Measurements from ENCODE around the gene IBA57. TPM values are rescaled to one million over a fixed set of nuclear protein-coding genes. Genes with fewer than 3 reads are reported as not detected.

Gene IBA57
- polyA plus RNA-seq, 1 of the 3 experiments (the other 2 are of a cell fraction): 1.8 TPM

DNA sequence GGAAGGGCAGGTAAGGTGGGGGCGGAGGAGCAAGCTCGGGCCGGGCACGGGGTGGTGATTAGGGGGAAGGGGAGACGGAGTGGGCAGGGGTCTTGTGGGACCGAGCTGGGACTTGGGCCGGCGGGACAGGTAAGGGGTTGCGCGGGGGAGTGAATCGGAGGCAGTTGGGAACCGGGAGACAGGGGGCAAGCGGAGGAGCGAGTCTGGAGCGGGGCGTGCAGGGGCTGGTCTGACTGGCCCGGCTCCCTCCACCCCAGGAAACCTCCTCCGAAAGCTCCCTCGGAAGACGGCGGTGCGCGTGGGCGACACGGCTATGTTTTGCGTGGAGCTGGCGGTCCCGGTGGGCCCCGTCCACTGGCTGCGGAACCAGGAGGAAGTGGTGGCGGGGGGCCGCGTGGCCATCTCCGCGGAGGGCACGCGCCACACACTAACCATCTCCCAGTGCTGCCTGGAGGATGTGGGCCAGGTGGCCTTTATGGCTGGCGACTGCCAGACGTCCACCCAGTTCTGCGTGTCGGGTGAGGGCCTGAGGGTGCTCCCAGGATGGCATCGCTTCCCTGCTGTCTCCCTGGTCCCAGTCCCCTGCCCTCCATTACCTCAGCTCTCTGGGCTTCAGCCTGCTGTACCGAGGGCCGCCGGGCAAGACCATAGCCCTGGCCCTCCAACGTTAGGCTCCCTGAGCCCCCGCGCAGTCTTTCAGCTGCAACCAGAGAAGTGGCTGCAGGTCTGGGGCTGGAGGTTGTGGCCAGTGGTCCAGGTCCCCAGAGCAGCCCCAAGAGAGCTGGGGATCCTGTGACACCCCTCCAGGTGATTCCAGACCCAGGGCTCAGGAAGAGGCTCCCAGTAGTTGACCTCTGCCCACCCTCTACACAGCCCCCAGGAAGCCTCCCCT, 48.6 kb downstream of the IBA57 start:
- ChIA-PET CTCF (interaction anchor here (0.6 to 1.7 kb wide), 13 partner anchors 11 to 250 kb away, joined by 3 to 6 read pairs (median 4); no protein-coding TSS in a partner anchor), POLR2A (interaction anchor here (1.1 kb wide), 1 partner anchor 49 kb away, joined by 6 read pairs; the partner anchor contains the start of gene IBA57)
- Histone ChIP-seq H3F3A (replicated peaks; ENCODE audit: insufficient read depth) (no peaks in the 10 kb centered on the region), H3K27me3 (ENCODE audit: insufficient read depth) (no peaks in the 10 kb centered on the region), H3K36me3 (replicated peaks in 1 of 2; ENCODE audit: control insufficient read depth in 1 of 2, insufficient read depth in 2 of 2, low read length in 1 of 2) (peaks cover 0 to 2% of the 10 kb centered on the region in 2 experiments), H3K79me2 (ENCODE audit: insufficient read depth) (no peaks in the 10 kb centered on the region), H3K4me2 (peak overlapping the region; percentile 47; the same call in 1 of the 2 replicates), H4K20me1 (ENCODE audit: insufficient read depth) (no peaks in the 10 kb centered on the region), H3K4me1 (ENCODE audit: control insufficient read depth in 1 of 2, insufficient read depth in 2 of 2, low read depth in 1 of 2, low read length in 1 of 2) (peaks cover 0 to 19% of the 10 kb centered on the region in 2 experiments; a peak in 1 of 4 replicates), H2AFZ (ENCODE audit: low read depth) (no peak overlapping the region), H3K27ac (ENCODE audit: low read depth in 2 of 2, low read length in 1 of 2) (no peak overlapping the region; a peak in 1 of 4 replicates), H3K9me3 (no peaks in the 10 kb centered on the region), H3K9me2 (no peaks in the 10 kb centered on the region), H3K4me3 (ENCODE audit: low read depth in 2 of 2, low read length in 1 of 2) (peak overlapping the region in 1 of 2 experiments; percentile 52; a peak in 3 of 4 replicates), H3K9ac (no peak overlapping the region)
- TF ChIP-seq, protein P1, sequence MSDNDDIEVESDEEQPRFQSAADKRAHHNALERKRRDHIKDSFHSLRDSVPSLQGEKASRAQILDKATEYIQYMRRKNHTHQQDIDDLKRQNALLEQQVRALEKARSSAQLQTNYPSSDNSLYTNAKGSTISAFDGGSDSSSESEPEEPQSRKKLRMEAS (IDR thresholded peaks at IDR 0.05; ENCODE audit: low read depth): no peak
- peak; percentile 17; the same call in 1 of the 2 replicates for TF ChIP-seq MXI1 (IDR thresholded peaks at IDR 0.05; ENCODE audit: low read depth, low read length)
- peak; percentile 68 for DNase-seq
- WGBS (ENCODE audit: low lambda C conversion rate): 49% methylated on average over 26 of the region's 48 CpGs

DNA sequence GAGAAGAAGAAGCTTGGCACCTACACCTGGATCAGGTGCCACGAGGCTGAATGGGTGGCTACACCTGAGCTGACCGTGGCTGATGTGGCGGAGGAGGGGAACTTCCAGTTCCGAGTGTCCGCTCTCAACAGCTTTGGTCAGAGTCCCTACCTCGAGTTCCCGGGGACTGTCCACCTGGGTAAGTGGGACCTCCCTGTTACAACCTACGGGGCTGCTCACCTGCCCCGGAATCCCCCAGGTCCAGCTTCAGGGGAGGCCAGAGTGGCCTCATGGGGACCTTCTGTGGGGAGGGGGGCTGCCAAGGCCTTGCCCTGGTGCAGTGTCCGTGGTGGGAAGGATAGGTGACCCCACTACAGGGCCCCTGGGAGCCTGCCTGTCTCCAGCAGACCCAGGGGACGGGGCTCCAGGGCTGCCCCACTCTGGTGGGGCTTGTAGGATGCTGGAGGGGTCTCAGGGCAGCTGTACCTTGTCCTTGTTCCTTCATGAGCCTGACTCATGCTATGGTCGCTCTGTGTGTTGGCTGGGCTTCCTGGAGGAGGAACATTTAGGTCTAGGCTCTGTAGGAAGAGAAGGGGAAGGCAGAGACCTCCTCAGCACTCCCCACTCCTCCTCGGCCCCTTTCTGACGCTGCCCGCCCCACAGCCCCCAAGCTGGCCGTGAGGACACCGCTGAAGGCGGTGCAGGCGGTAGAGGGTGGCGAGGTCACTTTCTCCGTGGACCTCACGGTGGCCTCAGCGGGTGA, 49.5 kb downstream of the IBA57 start:
- no peak overlapping the region for H3K27ac ChIP-seq (ENCODE audit: low read depth in 2 of 2, low read length in 1 of 2)
- H3F3A ChIP-seq (replicated peaks; ENCODE audit: insufficient read depth): no peaks in the 10 kb centered on the region
- no peak overlapping the region for H3K4me2 ChIP-seq
- peaks cover 0 to 2% of the 10 kb centered on the region in 2 experiments for H3K36me3 ChIP-seq (replicated peaks in 1 of 2; ENCODE audit: control insufficient read depth in 1 of 2, insufficient read depth in 2 of 2, low read length in 1 of 2)
- no peaks in the 10 kb centered on the region for H3K9me2 ChIP-seq
- POLR2A ChIA-PET: no interaction called here
- CTCF ChIA-PET: interaction anchor here (1.2 to 1.7 kb wide), 4 partner anchors 12 to 84 kb away, joined by 4 to 6 read pairs (median 4); no protein-coding TSS in a partner anchor
- no peak for DNase-seq
- no peaks in the 10 kb centered on the region for H3K27me3 ChIP-seq (ENCODE audit: insufficient read depth)
- no peaks in the 10 kb centered on the region for H3K79me2 ChIP-seq (ENCODE audit: insufficient read depth)
- no peak overlapping the region for H2AFZ ChIP-seq (ENCODE audit: low read depth)
- H3K9ac ChIP-seq: no peak overlapping the region
- H3K9me3 ChIP-seq: no peaks in the 10 kb centered on the region
- no peak overlapping the region for H3K4me3 ChIP-seq (ENCODE audit: low read depth in 2 of 2, low read length in 1 of 2)
- no peaks in the 10 kb centered on the region for H4K20me1 ChIP-seq (ENCODE audit: insufficient read depth)
- 96% methylated on average over 18 of the region's 23 CpGs for WGBS (ENCODE audit: low lambda C conversion rate)
- peaks cover 0 to 19% of the 10 kb centered on the region in 2 experiments; a peak in 1 of 4 replicates for H3K4me1 ChIP-seq (ENCODE audit: control insufficient read depth in 1 of 2, insufficient read depth in 2 of 2, low read depth in 1 of 2, low read length in 1 of 2)
- TF ChIP-seq, protein P2, sequence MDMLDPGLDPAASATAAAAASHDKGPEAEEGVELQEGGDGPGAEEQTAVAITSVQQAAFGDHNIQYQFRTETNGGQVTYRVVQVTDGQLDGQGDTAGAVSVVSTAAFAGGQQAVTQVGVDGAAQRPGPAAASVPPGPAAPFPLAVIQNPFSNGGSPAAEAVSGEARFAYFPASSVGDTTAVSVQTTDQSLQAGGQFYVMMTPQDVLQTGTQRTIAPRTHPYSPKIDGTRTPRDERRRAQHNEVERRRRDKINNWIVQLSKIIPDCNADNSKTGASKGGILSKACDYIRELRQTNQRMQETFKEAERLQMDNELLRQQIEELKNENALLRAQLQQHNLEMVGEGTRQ (IDR thresholded peaks at IDR 0.05; ENCODE audit: borderline replicate concordance, low read depth, low read length): no peak
- TF ChIP-seq, protein P3, sequence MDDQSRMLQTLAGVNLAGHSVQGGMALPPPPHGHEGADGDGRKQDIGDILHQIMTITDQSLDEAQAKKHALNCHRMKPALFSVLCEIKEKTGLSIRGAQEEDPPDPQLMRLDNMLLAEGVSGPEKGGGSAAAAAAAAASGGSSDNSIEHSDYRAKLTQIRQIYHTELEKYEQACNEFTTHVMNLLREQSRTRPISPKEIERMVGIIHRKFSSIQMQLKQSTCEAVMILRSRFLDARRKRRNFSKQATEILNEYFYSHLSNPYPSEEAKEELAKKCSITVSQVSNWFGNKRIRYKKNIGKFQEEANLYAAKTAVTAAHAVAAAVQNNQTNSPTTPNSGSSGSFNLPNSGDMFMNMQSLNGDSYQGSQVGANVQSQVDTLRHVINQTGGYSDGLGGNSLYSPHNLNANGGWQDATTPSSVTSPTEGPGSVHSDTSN (IDR thresholded peaks at IDR 0.05): no peak
- TF ChIP-seq SMC3 (IDR thresholded peaks at IDR 0.05; ENCODE audit: low read depth, low read length) (no peak), TAF1 (IDR thresholded peaks at IDR 0.05; ENCODE audit: borderline replicate concordance, low read depth, low read length) (no peak), POLR2AphosphoS5 (IDR thresholded peaks at IDR 0.05; ENCODE audit: low read depth, low read length) (no peak), NRF1 (IDR thresholded peaks at IDR 0.05; ENCODE audit: low read depth, low read length) (no peak), MEF2A (IDR thresholded peaks at IDR 0.05; ENCODE audit: borderline replicate concordance, low read depth) (no peak), JUND (IDR thresholded peaks at IDR 0.05) (no peak), EP300 (IDR thresholded peaks at IDR 0.05; ENCODE audit: borderline replicate concordance in 1 of 2, low read depth in 1 of 2, low read length in 1 of 2) (no peak), RCOR1 (IDR thresholded peaks at IDR 0.05; ENCODE audit: low read length) (no peak), FOSL2 (IDR thresholded peaks at IDR 0.05; ENCODE audit: borderline replicate concordance, low read depth) (no peak), MXI1 (IDR thresholded peaks at IDR 0.05; ENCODE audit: low read depth, low read length) (no peak), RFX5 (IDR thresholded peaks at IDR 0.05; ENCODE audit: low read length) (no peak)
